Measurements from ENCODE around the gene LMCD1.

The LMCD1 gene

DNA sequence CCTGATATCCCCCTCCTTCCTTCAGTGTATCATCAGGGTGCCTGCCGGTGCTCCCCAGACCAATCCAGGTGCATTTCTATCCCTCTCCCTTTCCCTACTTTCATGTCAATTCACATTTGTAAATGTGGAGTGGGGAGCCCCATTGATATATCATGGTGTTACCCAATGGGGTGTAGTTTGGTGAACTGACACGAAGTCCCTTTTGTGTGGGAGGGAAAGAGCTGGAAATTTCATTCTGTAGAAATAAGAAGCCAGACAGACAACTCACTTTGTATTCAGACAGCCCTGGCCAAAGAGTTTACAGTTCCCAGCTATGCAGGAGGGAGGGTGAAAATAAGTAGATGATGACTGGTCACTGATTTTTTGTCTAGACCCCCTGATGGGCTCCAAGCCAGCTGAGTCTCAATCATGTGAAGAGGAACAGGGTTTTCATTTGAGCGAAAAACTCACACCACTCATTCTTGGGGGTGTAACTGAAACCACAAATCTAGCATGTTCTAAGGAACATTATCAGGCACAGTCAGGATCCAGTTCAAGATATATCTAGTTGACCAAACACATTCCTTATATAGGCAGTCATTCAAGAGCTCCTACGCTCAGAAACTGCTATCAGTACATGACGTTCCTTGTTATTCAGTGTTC, 58.9 kb downstream of the LMCD1 start:
- DNase-seq (ENCODE audit: low read depth) = peak; percentile 45

DNA sequence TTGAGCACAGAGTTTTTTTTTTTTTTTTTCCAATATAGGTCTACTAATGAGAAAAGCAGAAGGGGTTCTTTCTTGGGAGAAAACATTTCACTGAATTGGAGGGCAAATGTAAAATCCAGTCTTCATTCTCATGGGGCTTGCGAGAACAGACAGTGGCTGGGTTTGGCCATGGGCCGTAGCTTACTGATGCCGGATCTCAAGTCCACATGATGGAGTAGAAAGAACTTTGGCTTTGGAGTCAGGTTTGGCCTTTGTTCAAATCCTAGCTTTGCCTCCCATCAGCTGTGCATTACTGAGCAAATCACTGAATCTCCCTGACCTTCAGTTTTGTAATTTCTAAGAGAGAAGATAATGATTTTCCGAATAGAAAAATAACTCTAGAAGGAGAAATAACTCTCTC, 59.7 kb downstream of the LMCD1 start:
- DNase-seq (ENCODE audit: low read depth) = no peak

DNA sequence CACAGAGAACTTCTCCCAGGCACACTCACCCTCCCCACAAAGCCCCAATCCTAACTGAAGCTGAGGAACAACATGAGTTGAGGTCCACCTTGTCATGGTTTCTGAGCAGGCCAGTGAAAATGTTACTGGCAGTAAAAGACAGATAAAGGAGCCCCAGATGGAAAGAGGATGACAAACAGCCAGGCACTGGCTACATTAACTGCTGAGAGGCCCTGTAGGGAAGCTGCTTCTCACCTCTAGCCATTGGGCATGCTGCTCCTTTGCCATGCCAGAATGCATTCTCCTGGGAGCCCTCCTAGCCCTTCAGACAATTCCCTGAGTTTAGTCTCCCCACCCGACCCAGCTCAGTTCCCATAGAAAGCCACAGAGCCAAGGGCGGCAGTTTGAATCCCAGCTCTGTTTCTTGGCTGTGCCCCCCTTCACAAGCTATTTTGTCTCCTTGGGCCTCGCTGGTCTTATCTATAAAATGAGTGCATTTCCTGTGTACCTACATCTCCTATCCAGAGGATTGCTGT, 60.5 kb downstream of the LMCD1 start:
- no peak for DNase-seq (ENCODE audit: low read depth)

GRCh38 chr3:8563146-8563545, 61.5 kb downstream of the LMCD1 start:
- DNase-seq (ENCODE audit: low read depth) = no peak

GRCh38 chr3:8563597-8563996, 62.0 kb downstream of the LMCD1 start:
- DNase-seq (ENCODE audit: low read depth) = no peak

- DNase-seq (ENCODE audit: low read depth) = no peak
Observed at GRCh38 chr3:8565376-8565775, 63.8 kb downstream of the LMCD1 start.

DNA sequence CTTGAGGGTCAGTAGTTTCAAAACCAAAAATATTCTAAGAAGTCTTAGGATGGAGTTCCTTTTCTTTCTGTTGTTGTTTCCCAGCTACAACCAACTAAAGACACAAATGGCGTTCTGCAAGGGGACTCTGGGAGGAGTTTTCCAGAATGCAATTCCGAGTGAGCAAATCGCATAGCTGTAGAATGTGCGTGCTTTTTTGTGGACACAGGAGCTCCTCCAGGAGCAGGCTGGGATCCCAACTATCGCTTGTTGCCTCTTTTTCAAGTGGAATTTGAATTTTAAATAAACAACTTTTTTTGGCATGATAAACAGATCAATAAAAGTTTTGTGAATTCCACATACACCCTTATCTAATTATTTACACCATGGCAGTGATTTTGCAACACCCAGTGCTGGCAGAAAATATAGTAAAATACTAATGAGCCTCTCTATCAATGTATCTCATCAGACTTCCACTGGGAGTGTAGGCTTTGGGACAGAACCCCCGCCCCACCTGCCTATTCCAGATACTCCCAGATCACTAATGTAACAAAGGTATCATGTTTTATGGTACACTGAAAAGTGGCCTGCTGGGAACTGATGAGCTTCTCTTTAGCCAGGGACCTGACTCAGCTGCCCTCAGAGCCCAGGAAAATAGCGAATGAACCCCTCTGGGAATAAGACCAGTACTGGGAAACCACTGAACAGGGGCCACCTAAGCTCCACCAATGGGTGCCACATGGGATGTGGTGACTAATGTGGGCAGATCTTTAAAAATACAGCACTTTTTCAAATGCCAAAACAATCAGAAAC, 66.4 kb downstream of the LMCD1 start:
- DNase-seq (ENCODE audit: low read depth) = peak; percentile 68

GRCh38 chr3:8571256-8571655, 69.6 kb downstream of the LMCD1 start:
- DNase-seq (ENCODE audit: low read depth) = no peak

GRCh38 chr3:8573342-8573926, 71.8 kb downstream of the LMCD1 start:
- DNase-seq (ENCODE audit: low read depth) = peak; percentile 62

- no peak for DNase-seq (ENCODE audit: low read depth)
Observed at GRCh38 chr3:8574040-8574669, 72.5 kb downstream of the LMCD1 start.

GRCh38 chr3:8574670-8575322, 73.2 kb downstream of the LMCD1 start:
- no peak for DNase-seq (ENCODE audit: low read depth)

DNA sequence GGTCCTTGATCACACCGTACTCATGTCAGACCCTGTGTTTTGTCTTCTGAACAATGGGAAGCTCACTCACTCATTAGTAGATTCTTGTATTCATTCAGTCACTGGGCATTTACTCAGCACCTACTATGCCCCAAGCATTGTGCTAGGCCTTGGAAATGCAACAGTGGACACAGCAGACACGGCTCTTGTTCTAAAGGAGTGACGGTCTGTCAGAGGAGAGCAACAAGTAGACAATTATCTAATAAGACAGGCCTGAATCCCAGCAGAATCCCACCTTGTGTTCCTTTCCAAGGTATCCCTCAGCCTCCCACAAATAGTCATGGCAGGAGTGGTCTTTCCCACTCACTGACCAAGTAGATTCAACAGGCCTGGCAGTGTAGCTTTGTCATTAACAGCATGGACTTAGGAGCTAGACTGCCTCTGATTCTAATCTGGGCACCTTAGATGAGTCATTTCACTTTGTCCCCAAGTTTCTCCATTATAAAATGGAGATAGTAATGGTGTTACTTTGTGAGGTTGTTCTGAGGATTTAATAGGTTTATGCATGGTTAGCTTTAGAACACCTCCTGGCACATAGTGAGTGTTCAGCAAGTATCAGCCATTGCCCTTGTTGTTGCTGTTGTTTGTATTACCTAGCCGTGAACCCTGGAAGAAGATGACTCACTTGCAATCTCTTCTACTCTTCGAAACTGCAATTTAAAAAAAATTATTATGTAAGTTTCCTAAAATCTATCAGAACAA, 73.9 kb downstream of the LMCD1 start:
- no peak for DNase-seq (ENCODE audit: low read depth)

DNA sequence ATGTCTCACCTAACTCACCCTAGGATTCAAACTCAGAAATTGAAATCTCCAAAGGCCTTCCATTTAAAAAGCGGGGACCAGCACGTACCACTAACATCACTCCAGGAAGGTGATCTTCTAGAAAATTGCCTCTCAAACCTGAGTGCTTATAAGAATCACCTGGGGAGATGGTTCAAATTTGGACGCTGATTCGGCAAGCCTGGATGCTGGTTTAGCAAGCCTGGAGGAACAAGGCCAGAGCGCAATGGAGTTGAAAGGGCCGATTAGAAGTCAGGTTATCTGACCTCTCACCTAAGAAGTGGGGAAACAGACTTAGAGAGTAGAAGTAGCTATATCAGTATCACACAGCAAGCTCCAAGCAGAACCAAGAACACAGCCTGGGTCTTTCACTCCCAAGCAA, 74.8 kb downstream of the LMCD1 start:
- DNase-seq (ENCODE audit: low read depth) = no peak

GRCh38 chr3:8576841-8577571, 75.4 kb downstream of the LMCD1 start:
- DNase-seq (ENCODE audit: low read depth) = no peak

DNA sequence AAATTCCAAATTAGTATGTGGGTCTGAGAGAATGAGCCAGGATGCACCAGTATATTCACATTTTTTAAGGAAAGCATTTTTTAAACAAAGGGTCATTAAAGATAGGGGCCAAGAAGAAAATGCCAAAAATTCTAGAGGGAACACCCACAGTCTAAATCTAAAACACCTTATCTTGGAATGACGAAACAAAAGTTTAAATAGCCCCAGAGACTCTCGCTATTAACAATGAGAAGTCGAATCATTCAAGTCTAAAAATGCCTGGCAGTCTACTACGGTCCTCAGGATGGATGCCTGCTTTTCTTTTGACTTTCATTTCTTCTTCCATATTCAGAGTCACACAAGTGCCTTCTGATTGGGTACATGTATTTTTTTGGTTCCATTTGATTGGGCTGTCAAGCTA, 76.7 kb downstream of the LMCD1 start:
- no peak for DNase-seq (ENCODE audit: low read depth)

DNA sequence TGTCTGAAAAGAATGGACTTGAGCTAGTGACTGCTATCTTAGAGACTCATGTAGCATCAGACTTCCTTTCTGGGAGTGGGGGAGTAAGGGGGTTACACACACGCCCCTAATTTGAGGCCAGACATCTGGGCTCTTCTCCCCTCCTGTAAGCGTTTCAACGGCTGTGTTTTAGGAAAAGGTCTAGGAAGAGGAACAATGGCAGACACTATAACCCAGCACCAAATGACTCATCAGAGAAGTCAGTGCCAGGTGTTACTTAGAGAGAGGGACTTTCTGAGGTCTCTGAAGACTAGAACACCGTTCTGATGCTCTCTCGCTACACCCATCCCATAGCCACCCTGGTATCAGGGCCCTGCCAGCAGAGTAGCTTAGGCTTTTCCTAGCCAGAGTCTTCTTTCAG, 77.5 kb downstream of the LMCD1 start:
- no peak for DNase-seq (ENCODE audit: low read depth)

DNA sequence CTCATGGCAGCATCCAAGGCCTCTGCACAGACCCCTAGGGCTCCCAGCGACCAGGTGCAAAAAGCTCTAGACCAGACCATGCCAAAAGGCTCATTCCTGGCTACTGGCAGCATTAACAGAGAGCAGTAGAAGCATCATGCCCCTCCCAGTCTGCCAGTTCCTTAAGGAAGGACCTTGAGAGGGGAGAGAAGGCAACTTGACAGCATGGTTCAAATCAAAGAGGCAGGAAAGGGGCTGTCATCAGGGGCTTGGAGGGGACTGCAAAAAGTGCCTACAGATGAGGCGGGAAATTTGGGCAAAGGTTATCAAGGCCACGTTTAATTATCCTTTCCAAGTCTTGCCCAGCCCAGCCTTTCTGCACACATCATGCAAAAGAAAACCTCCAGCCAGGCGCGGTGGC, 78.3 kb downstream of the LMCD1 start:
- DNase-seq (ENCODE audit: low read depth) = no peak

DNA sequence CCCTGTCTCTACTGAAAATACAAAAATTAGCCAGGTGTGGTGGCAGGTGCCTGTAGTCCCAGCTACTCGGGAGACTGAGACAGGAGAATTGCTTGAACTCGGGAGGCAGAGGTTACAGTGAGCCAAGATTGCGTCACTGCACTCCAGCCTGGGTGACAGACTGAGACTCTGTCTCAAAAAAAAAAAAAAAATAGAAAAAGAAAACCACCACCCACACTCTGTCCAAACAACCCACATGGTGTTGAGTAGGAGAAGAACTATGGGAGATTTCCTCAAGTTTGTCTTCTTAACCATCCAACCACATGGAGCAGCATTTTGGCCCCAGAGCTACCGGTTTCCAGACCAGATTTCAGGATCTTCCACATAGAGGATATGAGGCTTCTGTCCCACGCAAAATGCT, 78.8 kb downstream of the LMCD1 start:
- DNase-seq (ENCODE audit: low read depth) = peak; percentile 60

DNA sequence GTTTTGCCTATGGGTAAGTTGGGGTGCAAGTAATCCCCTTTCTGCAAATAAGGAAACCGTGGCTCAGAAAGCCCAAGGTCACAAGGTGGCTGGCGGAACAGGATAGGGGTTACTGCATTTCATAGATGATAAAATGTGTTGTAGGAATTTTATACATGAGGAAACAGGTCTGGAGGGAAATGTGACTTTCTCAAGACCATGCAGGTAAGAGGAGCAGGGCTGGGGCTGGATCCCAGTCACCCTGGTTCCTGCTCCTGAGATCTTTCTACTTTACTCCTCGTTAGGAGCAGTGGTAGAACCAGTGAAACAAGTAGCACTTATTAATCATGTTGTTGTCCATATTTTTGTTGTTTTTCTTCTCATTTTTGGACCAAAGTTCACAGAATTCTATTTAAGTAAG, 79.8 kb downstream of the LMCD1 start:
- no peak for DNase-seq (ENCODE audit: low read depth)

- no peak for DNase-seq (ENCODE audit: low read depth)
Observed at GRCh38 chr3:8581806-8582445, 80.3 kb downstream of the LMCD1 start.
